Tibial nerve (tissue), 3 donors: Measurements from ENCODE around the gene KCMF1.

ENCODE experiments used
- POLR2A ChIP-seq, 2 donors: fragments of 450-650 bp; IDR thresholded peaks; one replicate each; pipeline ENCODE4 v1.6.1; 2017; ENCODE audit warnings: antibody characterized with exemption in 2 of 2, mild to moderate bottlenecking in 2 of 2, moderate library complexity in 2 of 2
- TF ChIP-seq, protein P1 (sequence below), 5 experiments: fragments of 200-600 bp in 3 of 5; fragments of 450-650 bp in 2 of 5; sonication (generic) in 3 of 5; IDR thresholded peaks; one replicate each; pipeline ENCODE4 v1.5.1; 2016 to 2019; ENCODE audit warnings: antibody characterized with exemption in 5 of 5, mild to moderate bottlenecking in 3 of 5, moderate library complexity in 2 of 5

DNA sequence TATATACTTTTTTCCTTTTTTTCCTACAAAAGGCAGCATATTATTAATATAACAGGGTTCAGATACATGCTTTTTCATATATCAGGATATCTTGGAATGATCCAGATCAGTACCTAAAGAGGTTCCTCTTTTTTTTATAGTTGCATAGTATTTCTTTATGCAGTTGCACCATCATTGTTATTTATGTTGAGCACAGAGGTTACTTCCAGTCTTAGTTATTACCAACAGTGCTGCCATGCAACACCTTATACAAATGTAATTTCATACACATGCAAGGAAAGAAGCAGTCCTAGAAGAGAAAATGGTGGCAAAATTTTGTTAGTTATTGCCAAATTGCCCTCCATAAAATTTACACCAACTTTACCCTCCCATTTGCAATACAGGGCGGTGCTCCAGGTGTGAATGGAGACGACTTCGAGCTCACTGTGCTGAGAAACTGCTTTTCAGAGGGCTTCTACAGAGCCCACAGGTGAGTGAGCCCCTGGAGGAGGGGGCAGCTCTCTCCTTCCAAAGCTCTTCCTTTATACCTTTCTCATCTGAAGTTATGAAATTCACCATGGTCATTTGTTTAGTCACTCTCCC, 30.0 kb upstream of the KCMF1 start:
- TF ChIP-seq, protein P1, sequence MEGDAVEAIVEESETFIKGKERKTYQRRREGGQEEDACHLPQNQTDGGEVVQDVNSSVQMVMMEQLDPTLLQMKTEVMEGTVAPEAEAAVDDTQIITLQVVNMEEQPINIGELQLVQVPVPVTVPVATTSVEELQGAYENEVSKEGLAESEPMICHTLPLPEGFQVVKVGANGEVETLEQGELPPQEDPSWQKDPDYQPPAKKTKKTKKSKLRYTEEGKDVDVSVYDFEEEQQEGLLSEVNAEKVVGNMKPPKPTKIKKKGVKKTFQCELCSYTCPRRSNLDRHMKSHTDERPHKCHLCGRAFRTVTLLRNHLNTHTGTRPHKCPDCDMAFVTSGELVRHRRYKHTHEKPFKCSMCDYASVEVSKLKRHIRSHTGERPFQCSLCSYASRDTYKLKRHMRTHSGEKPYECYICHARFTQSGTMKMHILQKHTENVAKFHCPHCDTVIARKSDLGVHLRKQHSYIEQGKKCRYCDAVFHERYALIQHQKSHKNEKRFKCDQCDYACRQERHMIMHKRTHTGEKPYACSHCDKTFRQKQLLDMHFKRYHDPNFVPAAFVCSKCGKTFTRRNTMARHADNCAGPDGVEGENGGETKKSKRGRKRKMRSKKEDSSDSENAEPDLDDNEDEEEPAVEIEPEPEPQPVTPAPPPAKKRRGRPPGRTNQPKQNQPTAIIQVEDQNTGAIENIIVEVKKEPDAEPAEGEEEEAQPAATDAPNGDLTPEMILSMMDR (IDR thresholded peaks at IDR 0.05), result no peak
- TF ChIP-seq POLR2A (IDR thresholded peaks at IDR 0.05), result no peak
